ENCODE data around the gene TIAM2.

TIAM2 gene

DNA sequence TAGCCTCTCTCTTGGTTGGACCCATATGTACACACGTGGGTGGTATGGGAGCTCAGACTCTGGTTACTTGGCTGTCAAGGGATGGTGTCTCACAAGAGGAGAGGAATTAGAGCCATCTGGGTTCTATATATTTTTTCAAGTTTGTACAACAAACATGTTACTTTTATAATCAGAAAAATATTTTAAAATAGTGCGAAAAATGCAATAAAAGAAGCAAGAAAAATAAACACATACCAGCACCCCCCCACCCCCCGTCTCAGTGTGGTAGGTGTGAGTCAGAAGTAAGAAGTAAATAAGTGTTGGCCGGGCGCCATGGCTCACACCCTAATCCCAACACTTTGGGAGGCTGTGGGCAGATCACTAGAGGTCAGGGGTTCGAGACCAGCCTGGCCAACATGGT is 2.1 kb upstream of the TIAM2 start:
- Histone ChIP-seq H3K27ac (ENCODE audit: low read length) (no peak overlapping the region), H3K9ac (ENCODE audit: low read depth, low read length) (no peak overlapping the region), H3K4me1 (ENCODE audit: insufficient read depth, low read length) (no peaks in the 10 kb centered on the region), H3K79me2 (ENCODE audit: insufficient read depth, low read length) (no peaks in the 10 kb centered on the region), H2AFZ (ENCODE audit: low read depth, low read length) (no peak overlapping the region), H3K4me2 (ENCODE audit: insufficient read depth, low read length) (no peak overlapping the region), H4K20me1 (ENCODE audit: insufficient read depth, low read length) (no peaks in the 10 kb centered on the region), H3K9me3 (ENCODE audit: insufficient read depth, low read length, severe bottlenecking) (no peaks in the 10 kb centered on the region), H3K27me3 (ENCODE audit: insufficient read depth, low read length, poor library complexity) (no peaks in the 10 kb centered on the region), H3K4me3 (ENCODE audit: low read depth in 1 of 2, low read length in 2 of 2) (no peak overlapping the region), H3K36me3 (ENCODE audit: insufficient read depth, low read length) (no peaks in the 10 kb centered on the region)
- ATAC-seq (ENCODE audit: insufficient read depth, low read depth) (no peak), DNase-seq (no peak)
- TF ChIP-seq, protein P1, sequence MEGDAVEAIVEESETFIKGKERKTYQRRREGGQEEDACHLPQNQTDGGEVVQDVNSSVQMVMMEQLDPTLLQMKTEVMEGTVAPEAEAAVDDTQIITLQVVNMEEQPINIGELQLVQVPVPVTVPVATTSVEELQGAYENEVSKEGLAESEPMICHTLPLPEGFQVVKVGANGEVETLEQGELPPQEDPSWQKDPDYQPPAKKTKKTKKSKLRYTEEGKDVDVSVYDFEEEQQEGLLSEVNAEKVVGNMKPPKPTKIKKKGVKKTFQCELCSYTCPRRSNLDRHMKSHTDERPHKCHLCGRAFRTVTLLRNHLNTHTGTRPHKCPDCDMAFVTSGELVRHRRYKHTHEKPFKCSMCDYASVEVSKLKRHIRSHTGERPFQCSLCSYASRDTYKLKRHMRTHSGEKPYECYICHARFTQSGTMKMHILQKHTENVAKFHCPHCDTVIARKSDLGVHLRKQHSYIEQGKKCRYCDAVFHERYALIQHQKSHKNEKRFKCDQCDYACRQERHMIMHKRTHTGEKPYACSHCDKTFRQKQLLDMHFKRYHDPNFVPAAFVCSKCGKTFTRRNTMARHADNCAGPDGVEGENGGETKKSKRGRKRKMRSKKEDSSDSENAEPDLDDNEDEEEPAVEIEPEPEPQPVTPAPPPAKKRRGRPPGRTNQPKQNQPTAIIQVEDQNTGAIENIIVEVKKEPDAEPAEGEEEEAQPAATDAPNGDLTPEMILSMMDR (IDR thresholded peaks at IDR 0.05; ENCODE audit: borderline replicate concordance, extremely low read depth, low read length, poor library complexity, severe bottlenecking): no peak
- no peak for TF ChIP-seq EZH2 (IDR thresholded peaks at IDR 0.05; ENCODE audit: borderline replicate concordance, low read depth, low read length, severe bottlenecking)

DNA sequence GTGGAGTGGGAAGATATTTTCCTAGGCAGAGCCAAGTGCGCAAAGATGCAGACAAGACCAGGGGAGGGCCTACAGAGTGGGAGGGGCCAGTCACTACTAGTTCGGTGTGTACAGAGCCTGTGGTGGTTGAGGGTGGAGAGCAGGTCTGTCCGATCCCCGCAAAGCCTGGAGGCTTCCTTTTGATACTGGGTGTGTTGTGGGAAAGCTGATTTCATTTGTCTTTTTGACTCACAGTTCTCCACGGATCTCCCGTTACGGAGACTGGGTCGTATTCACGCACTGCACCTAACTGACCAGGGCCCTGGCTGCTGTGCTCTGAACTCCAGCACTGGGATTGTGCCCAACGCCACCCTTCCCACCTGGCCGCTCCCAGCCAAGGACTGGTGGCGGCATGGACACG is 1.4 kb upstream of the TIAM2 start:
- Histone ChIP-seq H3K27me3 (ENCODE audit: insufficient read depth, low read length, poor library complexity) (no peaks in the 10 kb centered on the region), H3K79me2 (ENCODE audit: insufficient read depth, low read length) (no peaks in the 10 kb centered on the region), H3K4me1 (ENCODE audit: insufficient read depth, low read length) (no peaks in the 10 kb centered on the region), H2AFZ (ENCODE audit: low read depth, low read length) (no peak overlapping the region), H3K4me2 (ENCODE audit: insufficient read depth, low read length) (no peak overlapping the region), H3K36me3 (ENCODE audit: insufficient read depth, low read length) (no peaks in the 10 kb centered on the region), H3K27ac (ENCODE audit: low read length) (no peak overlapping the region), H3K4me3 (ENCODE audit: low read depth in 1 of 2, low read length in 2 of 2) (no peak overlapping the region), H3K9me3 (ENCODE audit: insufficient read depth, low read length, severe bottlenecking) (no peaks in the 10 kb centered on the region), H3K9ac (ENCODE audit: low read depth, low read length) (no peak overlapping the region), H4K20me1 (ENCODE audit: insufficient read depth, low read length) (no peaks in the 10 kb centered on the region)
- DNase-seq (no peak), ATAC-seq (ENCODE audit: insufficient read depth, low read depth) (no peak)
- TF ChIP-seq, protein P1 (IDR thresholded peaks at IDR 0.05; ENCODE audit: borderline replicate concordance, extremely low read depth, low read length, poor library complexity, severe bottlenecking): no peak
- TF ChIP-seq EZH2 (IDR thresholded peaks at IDR 0.05; ENCODE audit: borderline replicate concordance, low read depth, low read length, severe bottlenecking): no peak

DNA sequence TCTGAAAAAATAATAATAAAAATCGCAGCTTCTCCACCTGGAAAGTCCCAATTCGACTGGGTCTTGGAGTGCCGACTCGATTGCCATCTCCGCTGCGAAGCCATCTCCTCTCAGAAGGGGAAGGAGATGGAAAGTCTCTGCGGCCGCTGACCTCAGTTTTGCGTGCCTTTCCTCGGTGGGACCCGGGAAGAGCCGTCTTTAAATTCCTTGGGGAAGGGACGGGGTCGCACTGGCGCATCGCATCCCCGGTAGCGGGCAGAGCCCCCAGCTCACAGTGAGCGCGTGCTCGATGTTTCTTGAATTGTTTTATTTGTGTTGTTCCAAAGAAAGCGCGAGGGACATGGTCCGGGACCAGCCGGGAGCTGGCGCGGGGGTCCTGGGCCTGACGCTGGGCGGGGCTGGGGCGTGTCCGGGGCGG is 270 bp upstream of the TIAM2 start:
- DNase-seq (no peak), ATAC-seq (ENCODE audit: insufficient read depth, low read depth) (no peak)
- no peaks in the 10 kb centered on the region for H3K79me2 ChIP-seq (ENCODE audit: insufficient read depth, low read length)
- no peak overlapping the region for H2AFZ ChIP-seq (ENCODE audit: low read depth, low read length)
- H3K9ac ChIP-seq (ENCODE audit: low read depth, low read length): no peak overlapping the region
- H3K27ac ChIP-seq (ENCODE audit: low read length): no peak overlapping the region
- H3K9me3 ChIP-seq (ENCODE audit: insufficient read depth, low read length, severe bottlenecking): no peaks in the 10 kb centered on the region
- H3K27me3 ChIP-seq (ENCODE audit: insufficient read depth, low read length, poor library complexity): no peaks in the 10 kb centered on the region
- H3K4me1 ChIP-seq (ENCODE audit: insufficient read depth, low read length): no peaks in the 10 kb centered on the region
- TF ChIP-seq, protein P1 (IDR thresholded peaks at IDR 0.05; ENCODE audit: borderline replicate concordance, extremely low read depth, low read length, poor library complexity, severe bottlenecking): no peak
- TF ChIP-seq EZH2 (IDR thresholded peaks at IDR 0.05; ENCODE audit: borderline replicate concordance, low read depth, low read length, severe bottlenecking): no peak
- no peak overlapping the region for H3K4me3 ChIP-seq (ENCODE audit: low read depth in 1 of 2, low read length in 2 of 2)
- no peak overlapping the region for H3K4me2 ChIP-seq (ENCODE audit: insufficient read depth, low read length)
- H3K36me3 ChIP-seq (ENCODE audit: insufficient read depth, low read length): no peaks in the 10 kb centered on the region
- H4K20me1 ChIP-seq (ENCODE audit: insufficient read depth, low read length): no peaks in the 10 kb centered on the region

Measured in DND-41 (cell line).